K562 (cell line): Measurements from ENCODE around the gene TBX1. TPM values are rescaled to one million over a fixed set of nuclear protein-coding genes. Genes with fewer than 3 reads are reported as not detected.
A peak's percentile ranks its signal among the peaks of the same experiment; 100 is the strongest.

Experiments
- ATAC-seq: fragments of 200-7000 bp; cut with Tn5 transposase; 3 replicates; pipeline ENCODE4 v1.9.1; 2020; ENCODE audit warnings: moderate library complexity
- BruUV-seq: library from RNA; stranded (reverse); fragments of 400-500 nt; replicated peaks from 2 replicates; lab custom pipeline; 2021; lab: Mats Ljungman, UMichigan
- CTCF ChIA-PET: fragments of 300-600 bp; formaldehyde crosslinking; extraction: SDS; loops from one replicate; lab custom pipeline; 2021; ENCODE audit warnings: low intra/inter-chr PET ratio; lab: Yijun Ruan, JAX
- POLR2A ChIA-PET: fragments of 300-600, 350-650 bp; sonication (Branson Sonifier 250); formaldehyde crosslinking; extraction: SDS; loops from one replicate; lab custom pipeline; 2021; ENCODE audit warnings: antibody characterized with exemption, inconsistent platforms; lab: Yijun Ruan, JAX
- DNase-seq, 4 experiments: peaks; one replicate each; pipeline versions ENCODE4 v3.0.0 to v3.0.0-alpha.2; 2011 to 2018; ENCODE audit warnings: low spot score in 3 of 4, mixed read lengths in 3 of 4; ENCODE audit errors: extremely low read depth in 1 of 4
- FAIRE-seq: peaks from 2 replicates; lab custom pipeline; 2011; peaks lifted over from hg19 to GRCh38; lab: Jason Lieb, UNC
- H2AFZ ChIP-seq: 2 replicates; pipeline ENCODE4 v1.6.0; 2011; ENCODE audit warnings: low read depth, low read length, control low read depth, inconsistent platforms
- H3K27ac ChIP-seq: fragments of 200-600 bp; 3 replicates; pipeline ENCODE4 v1.8.0; 2011; ENCODE audit warnings: low read depth, mild to moderate bottlenecking, control low read depth, inconsistent platforms, low read length, moderate library complexity, mixed read lengths; ENCODE audit errors: extremely low read depth
- H3K27me3 ChIP-seq, 2 experiments: fragments of 300-600 bp in 1 of 2; 2 replicates in 1 of 2; 3 replicates in 1 of 2; pipeline versions ENCODE4 v1.6.0 to v1.8.0; 2011; ENCODE audit warnings: inconsistent platforms in 2 of 2, low read length in 2 of 2, mild to moderate bottlenecking in 1 of 2, mixed read lengths in 1 of 2, moderate library complexity in 1 of 2; ENCODE audit not compliant: control insufficient read depth in 2 of 2, insufficient read depth in 2 of 2
- H3K36me3 ChIP-seq: fragments of 300-600 bp; 3 replicates; pipeline ENCODE4 v1.8.0; 2011; ENCODE audit warnings: mild to moderate bottlenecking, low read length, inconsistent platforms; ENCODE audit not compliant: control insufficient read depth, insufficient read depth
- H3K4me1 ChIP-seq, 2 experiments: fragments of 200-600 bp in 1 of 2; replicated peaks in 1 of 2; 2 replicates in 1 of 2; 3 replicates in 1 of 2; pipeline versions ENCODE4 v1.5.1 to v1.8.0; 2011; ENCODE audit warnings: inconsistent platforms in 2 of 2, low read length in 2 of 2, mild to moderate bottlenecking in 1 of 2, mixed read lengths in 1 of 2, moderate library complexity in 1 of 2; ENCODE audit not compliant: control insufficient read depth in 2 of 2, insufficient read depth in 2 of 2
- H3K4me2 ChIP-seq: 2 replicates; pipeline ENCODE4 v1.6.1; 2011; ENCODE audit warnings: low read length, control low read depth, inconsistent platforms, mixed read lengths; ENCODE audit not compliant: insufficient read depth
- H3K4me3 ChIP-seq: fragments of 200-600 bp; sonication (generic), shearing (Covaris generic); 2 replicates; pipeline ENCODE4 v1.5.1; 2016; ENCODE audit warnings: control low read depth, inconsistent platforms
- H3K79me2 ChIP-seq: fragments of 200-600 bp; 3 replicates; pipeline ENCODE4 v1.8.0; 2011; ENCODE audit warnings: low read length, inconsistent platforms; ENCODE audit not compliant: control insufficient read depth, insufficient read depth
- H3K9ac ChIP-seq, 2 experiments: 2 replicates each; pipeline versions ENCODE4 v1.6.0 to v1.6.1; 2011; ENCODE audit warnings: low read depth in 2 of 2, low read length in 2 of 2, control low read depth in 1 of 2, inconsistent platforms in 1 of 2, mild to moderate bottlenecking in 1 of 2, mixed read lengths in 1 of 2; ENCODE audit not compliant: insufficient read depth in 1 of 2
- H3K9me1 ChIP-seq: one replicate; pipeline ENCODE4 v1.6.0; 2011; ENCODE audit warnings: inconsistent platforms, mild to moderate bottlenecking, low read length, moderate library complexity; ENCODE audit not compliant: control insufficient read depth, insufficient read depth
- H3K9me3 ChIP-seq: replicated peaks from 2 replicates; pipeline ENCODE4 v1.5.1; 2011; ENCODE audit warnings: low read depth, low read length, inconsistent platforms; ENCODE audit not compliant: control insufficient read depth, insufficient read depth
- H4K20me1 ChIP-seq: replicated peaks from 2 replicates; pipeline ENCODE4 v1.6.1; 2011; ENCODE audit warnings: low read length, inconsistent platforms, mixed read lengths; ENCODE audit not compliant: control insufficient read depth, insufficient read depth
- GABPB2 ChIP-seq: fragments of 250-450 bp; sonication (Bioruptor Pico); conservative IDR thresholded peaks from 2 replicates; pipeline ENCODE4 v1.5.1; 2021; ENCODE audit warnings: mild to moderate bottlenecking
- KDM5B ChIP-seq: fragments of 200-600 bp; sonication (generic); IDR thresholded peaks from 2 replicates; pipeline ENCODE4 v1.6.1; 2012; ENCODE audit warnings: low read depth, mild to moderate bottlenecking, moderate library complexity, low read length, control low read depth, inconsistent platforms; ENCODE audit not compliant: insufficient replicate concordance
- MYBL2 ChIP-seq, 2 experiments: fragments of 450-650 bp in 1 of 2; sonication (generic) in 1 of 2; formaldehyde crosslinking in 1 of 2; IDR thresholded peaks; 2 replicates each; pipeline versions ENCODE4 v1.6.1 to v1.8.1; 2017 to 2022; ENCODE audit warnings: borderline replicate concordance in 1 of 2, inconsistent platforms in 1 of 2, low read depth in 1 of 2, mild to moderate bottlenecking in 1 of 2, missing genetic modification reagents in 1 of 2, moderate library complexity in 1 of 2
- NR4A1 ChIP-seq, 2 experiments: fragments of 250-450 bp in 1 of 2; fragments of 450-650 bp in 1 of 2; sonication (Bioruptor Pico) in 1 of 2; IDR thresholded peaks; 2 replicates each; pipeline versions ENCODE4 v1.4.0 to v1.6.1; 2016 to 2020; ENCODE audit warnings: mild to moderate bottlenecking in 2 of 2, missing compliant biosample characterization in 1 of 2, missing genetic modification characterization in 1 of 2, moderate library complexity in 1 of 2
- PHB ChIP-seq: fragments of 250-450 bp; sonication (Bioruptor Pico); IDR thresholded peaks from 2 replicates; pipeline ENCODE4 v1.5.0; 2021
- POLR2AphosphoS2 ChIP-seq: IDR thresholded peaks from 2 replicates; pipeline ENCODE4 v1.6.1; 2012; ENCODE audit warnings: low read length, improper control_type of control experiment
- POLR2G ChIP-seq: fragments of 200-400 bp; formaldehyde crosslinking; IDR thresholded peaks from 2 replicates; pipeline ENCODE4 v1.6.1; 2017; ENCODE audit warnings: low read depth, mild to moderate bottlenecking, antibody characterized with exemption, low read length, moderate library complexity
- SMARCB1 ChIP-seq: IDR thresholded peaks from 2 replicates; pipeline ENCODE4 v1.6.1; 2011; ENCODE audit warnings: improper control_type of control experiment, low read depth; ENCODE audit not compliant: insufficient read length
- WHSC1 ChIP-seq: IDR thresholded peaks from one replicate; pipeline ENCODE4 v1.6.1; 2012; ENCODE audit warnings: low read length, control low read depth, inconsistent platforms
- ZFP36 ChIP-seq: fragments of 150-350 bp; IDR thresholded peaks from 2 replicates; pipeline ENCODE4 v1.6.1; 2018; ENCODE audit warnings: low read length, low read depth; ENCODE audit not compliant: partially characterized antibody
- ZNF24 ChIP-seq: fragments of 450-650 bp; IDR thresholded peaks from 2 replicates; pipeline ENCODE4 v1.6.1; 2016
- WGBS: fragments of 100-300 bp; shearing (Covaris generic); methylation state at CpG from one replicate; pipeline ENCODE4 v1.1.6; 2016; ENCODE audit warnings: low coverage, mixed read lengths; ENCODE audit not compliant: insufficient coverage; ENCODE audit errors: missing lambda C conversion rate; 5-methylcytosine and 5-hydroxymethylcytosine counted together
- in situ Hi-C: fragments of 300-500 bp; cut with MboI; formaldehyde crosslinking; loops from 4 replicates; pipeline ENCODE4 v1.15.0; 2018; ENCODE audit warnings: inconsistent platforms, mixed read lengths
- intact Hi-C: fragments of 100-400 bp; cut with micrococcal nuclease; formaldehyde crosslinking; loops from 2 replicates; pipeline ENCODE4 v1.14.2; 2022
- polyA plus RNA-seq, 8 experiments: library from polyadenylated mRNA; depleted of rRNA in 4 of 8; stranded (reverse) in 5 of 8; unstranded in 3 of 8; fragments of >200 nt; fragmentation: Nextera tagmentation in 2 of 8; fragmentation: Illumina TruSeq in 1 of 8; extraction: Ambion mirVana in 2 of 8; extraction: Trizol in 1 of 8; gene quantifications; 2 replicates each; pipeline versions ENCODE4 v1.2.1 to v1.2.3, GENCODE V29; 2011 to 2014; ENCODE audit warnings: inconsistent platforms in 1 of 8, missing spikeins in 1 of 8
- total RNA-seq, 7 experiments: library from RNA; depleted of rRNA in 6 of 7; stranded (reverse); fragments of >200 nt in 6 of 7; fragmentation: Illumina TruSeq in 2 of 7; extraction: Trizol in 2 of 7; gene quantifications; 2 replicates each; pipeline versions ENCODE4 v1.2.1 to v1.2.3, GENCODE V29; 2011 to 2021; ENCODE audit warnings: low replicate concordance in 1 of 7
- TF ChIP-seq, protein P1 (sequence below): fragments of 250-450 bp; sonication (Bioruptor Pico); IDR thresholded peaks from 2 replicates; pipeline ENCODE4 v1.4.0; 2020; ENCODE audit warnings: mild to moderate bottlenecking, moderate library complexity
- TF ChIP-seq, protein P2 (sequence below): sonication (generic); formaldehyde crosslinking; IDR thresholded peaks from 2 replicates; pipeline ENCODE4 v1.8.1; 2023; ENCODE audit warnings: mild to moderate bottlenecking, missing genetic modification reagents

Gene TBX1
- total and polyA plus RNA-seq, 9 of the 15 experiments (the other 6 are each of a cell fraction or from before 2014, with no cell fraction given), result 0.07 to 35.0 (median 3.9) TPM

DNA sequence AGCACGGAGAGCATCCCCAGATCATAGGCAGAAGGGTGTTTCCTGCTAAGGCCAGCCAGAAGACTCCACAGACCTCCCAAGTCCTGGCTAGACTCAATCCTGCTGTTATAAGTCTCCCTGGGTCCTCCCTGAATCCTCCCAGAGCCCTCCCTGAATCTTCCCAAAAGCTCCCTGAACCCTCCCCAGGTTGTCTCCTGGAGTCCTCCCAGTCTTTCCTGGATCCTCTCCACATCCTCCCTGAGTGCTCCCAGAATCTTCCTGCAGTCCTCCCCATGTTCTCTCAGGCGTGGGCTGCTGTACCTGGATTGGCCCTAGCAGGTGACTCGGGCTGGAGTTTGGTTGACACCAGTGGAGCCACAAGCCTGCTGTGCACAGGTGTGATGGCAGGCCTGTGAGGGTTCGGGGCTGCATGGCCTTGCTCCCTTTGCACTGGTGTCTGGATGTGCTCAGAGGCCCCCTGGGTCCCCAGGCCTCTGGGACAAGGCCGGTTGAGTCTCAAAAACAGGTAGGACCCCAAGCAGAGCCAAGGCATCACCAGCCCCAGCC lies 25.7 kb upstream of the TBX1 start (continued):
- TF ChIP-seq, protein P1, sequence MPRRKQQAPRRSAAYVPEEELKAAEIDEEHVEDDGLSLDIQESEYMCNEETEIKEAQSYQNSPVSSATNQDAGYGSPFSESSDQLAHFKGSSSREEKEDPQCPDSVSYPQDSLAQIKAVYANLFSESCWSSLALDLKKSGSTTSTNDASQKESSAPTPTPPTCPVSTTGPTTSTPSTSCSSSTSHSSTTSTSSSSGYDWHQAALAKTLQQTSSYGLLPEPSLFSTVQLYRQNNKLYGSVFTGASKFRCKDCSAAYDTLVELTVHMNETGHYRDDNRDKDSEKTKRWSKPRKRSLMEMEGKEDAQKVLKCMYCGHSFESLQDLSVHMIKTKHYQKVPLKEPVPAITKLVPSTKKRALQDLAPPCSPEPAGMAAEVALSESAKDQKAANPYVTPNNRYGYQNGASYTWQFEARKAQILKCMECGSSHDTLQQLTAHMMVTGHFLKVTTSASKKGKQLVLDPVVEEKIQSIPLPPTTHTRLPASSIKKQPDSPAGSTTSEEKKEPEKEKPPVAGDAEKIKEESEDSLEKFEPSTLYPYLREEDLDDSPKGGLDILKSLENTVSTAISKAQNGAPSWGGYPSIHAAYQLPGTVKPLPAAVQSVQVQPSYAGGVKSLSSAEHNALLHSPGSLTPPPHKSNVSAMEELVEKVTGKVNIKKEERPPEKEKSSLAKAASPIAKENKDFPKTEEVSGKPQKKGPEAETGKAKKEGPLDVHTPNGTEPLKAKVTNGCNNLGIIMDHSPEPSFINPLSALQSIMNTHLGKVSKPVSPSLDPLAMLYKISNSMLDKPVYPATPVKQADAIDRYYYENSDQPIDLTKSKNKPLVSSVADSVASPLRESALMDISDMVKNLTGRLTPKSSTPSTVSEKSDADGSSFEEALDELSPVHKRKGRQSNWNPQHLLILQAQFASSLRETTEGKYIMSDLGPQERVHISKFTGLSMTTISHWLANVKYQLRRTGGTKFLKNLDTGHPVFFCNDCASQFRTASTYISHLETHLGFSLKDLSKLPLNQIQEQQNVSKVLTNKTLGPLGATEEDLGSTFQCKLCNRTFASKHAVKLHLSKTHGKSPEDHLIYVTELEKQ (CRISPR knock-in tag), result 0 out of 2 replicates have a peak, but pooled peaks have one; percentile 9
- TF ChIP-seq GABPB2 (CRISPR knock-in tag) (0 out of 2 replicates have a peak, but pooled peaks have one; percentile 15), NR4A1 (CRISPR knock-in tag; IDR thresholded peaks at IDR 0.05) (peak; percentile 20; the same call in 1 of the 2 replicates), NR4A1 (tag; IDR thresholded peaks at IDR 0.05) (no peak)

DNA sequence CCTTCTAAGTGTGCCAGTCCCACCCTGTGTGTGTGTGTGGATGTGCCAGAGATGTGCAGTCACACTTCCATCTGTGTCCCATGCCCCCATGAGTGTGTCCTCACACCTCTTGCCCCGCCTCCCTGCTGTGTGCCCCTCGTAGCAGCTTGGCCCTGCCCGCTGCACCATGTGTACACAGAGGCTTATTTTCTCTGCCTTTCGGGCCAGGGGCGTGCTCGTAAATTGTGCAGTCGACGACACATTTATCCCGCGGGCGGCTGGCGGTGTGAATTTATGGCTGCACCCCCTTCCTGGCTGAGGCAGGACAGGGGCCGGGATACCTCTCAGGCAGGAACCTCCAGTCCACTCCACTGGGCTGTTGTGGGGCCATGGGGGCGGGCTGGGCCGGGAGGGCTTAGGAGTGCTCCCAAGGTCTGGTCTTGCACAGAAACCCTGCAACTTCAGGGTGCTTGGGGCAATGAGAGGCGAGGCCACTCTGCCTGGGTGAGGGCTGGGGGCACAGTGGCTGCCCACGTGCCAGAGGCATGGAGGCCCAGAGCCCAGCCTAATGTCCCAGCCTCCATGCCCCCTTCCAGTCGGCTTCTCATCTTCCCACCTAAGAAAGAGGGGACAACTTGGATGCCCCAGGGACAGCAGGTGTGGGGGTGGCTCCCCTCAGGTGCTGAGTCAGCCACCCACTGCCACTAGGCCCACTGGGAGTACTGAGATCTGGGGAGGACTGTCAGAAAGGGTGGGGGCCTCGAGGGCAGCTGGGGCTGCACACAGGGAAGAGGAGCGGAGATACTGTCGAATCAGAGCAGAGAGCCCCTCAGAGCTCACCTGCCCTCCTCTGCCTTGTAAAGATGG lies 24.7 kb upstream of the TBX1 start:
- BruUV-seq, result no TSS peak
- Histone ChIP-seq H3K9ac (peak overlapping the region in 1 of 2 experiments; percentile 59; a peak in 2 of 4 replicates), H3K27me3 (peaks cover 0 to 57% of the 10 kb centered on the region in 2 experiments; a peak in 3 of 5 replicates), H3K27ac (no peak overlapping the region), H3K36me3 (no peaks in the 10 kb centered on the region), H3K9me3 (no peaks in the 10 kb centered on the region), H3K4me2 (no peak overlapping the region), H4K20me1 (peaks cover 17% of the 10 kb centered on the region), H3K79me2 (no peaks in the 10 kb centered on the region), H3K4me1 (peaks cover 3 to 71% of the 10 kb centered on the region in 2 experiments; a peak in 4 of 5 replicates), H2AFZ (no peak overlapping the region), H3K4me3 (no peak overlapping the region), H3K9me1 (no peaks in the 10 kb centered on the region)
- in situ Hi-C loops, result no loop called here
- intact Hi-C loops, result no loop called here
- FAIRE-seq, result no peak
- POLR2A ChIA-PET, result interaction anchor here (0.5 to 1.2 kb wide), 6 partner anchors 11 to 206 kb away, joined by 3 to 4 read pairs (median 3); partner anchors contain the start of genes GNB1L and RTL10
- WGBS, result 15% methylated on average over 21 of the region's 21 CpGs
- ATAC-seq, result no peak
- CTCF ChIA-PET, result no interaction called here
- DNase-seq, result peak in 2 of 4 experiments; percentile 74 to 80
- TF ChIP-seq, protein P2, sequence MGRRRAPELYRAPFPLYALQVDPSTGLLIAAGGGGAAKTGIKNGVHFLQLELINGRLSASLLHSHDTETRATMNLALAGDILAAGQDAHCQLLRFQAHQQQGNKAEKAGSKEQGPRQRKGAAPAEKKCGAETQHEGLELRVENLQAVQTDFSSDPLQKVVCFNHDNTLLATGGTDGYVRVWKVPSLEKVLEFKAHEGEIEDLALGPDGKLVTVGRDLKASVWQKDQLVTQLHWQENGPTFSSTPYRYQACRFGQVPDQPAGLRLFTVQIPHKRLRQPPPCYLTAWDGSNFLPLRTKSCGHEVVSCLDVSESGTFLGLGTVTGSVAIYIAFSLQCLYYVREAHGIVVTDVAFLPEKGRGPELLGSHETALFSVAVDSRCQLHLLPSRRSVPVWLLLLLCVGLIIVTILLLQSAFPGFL, result no peak
- TF ChIP-seq PHB (0 out of 2 replicates have a peak, but pooled peaks have one; percentile 16), POLR2AphosphoS2 (no peak), MYBL2 (IDR thresholded peaks at IDR 0.05; ENCODE audit: low read depth) (no peak), MYBL2 (CRISPR knock-in tag; IDR thresholded peaks at IDR 0.05; ENCODE audit: borderline replicate concordance) (no peak), ZFP36 (no peak), POLR2G (no peak), ZNF24 (no peak), WHSC1 (peak; percentile 11), KDM5B (peak; percentile 13), SMARCB1 (no peak)
